Neural cell (in vitro differentiated cells): ENCODE measurements around the gene GTF2H3. TPM values are rescaled to one million over a fixed set of nuclear protein-coding genes. Genes with fewer than 3 reads are reported as not detected.

Experiments used
- H2AFZ ChIP-seq: fragments of 200-600, 300-800 bp; sonication (generic), shearing (Covaris generic); 2 replicates; pipeline ENCODE4 v1.6.0; 2014; ENCODE audit warnings: low read depth, mild to moderate bottlenecking, antibody characterized with exemption, low read length, moderate library complexity
- H3F3A ChIP-seq: fragments of 200-600 bp; shearing (Covaris generic); 2 replicates; pipeline ENCODE4 v1.6.1; 2016; ENCODE audit warnings: mild to moderate bottlenecking, moderate library complexity, mixed read lengths, antibody characterized with exemption, low read length; ENCODE audit not compliant: insufficient read depth, poor library complexity, severe bottlenecking
- H3K27ac ChIP-seq: fragments of 200-600, 300-800 bp; sonication (generic), shearing (Covaris generic); 2 replicates; pipeline ENCODE4 v1.5.1; 2014; ENCODE audit warnings: mild to moderate bottlenecking, low read length, moderate library complexity
- H3K27me3 ChIP-seq: fragments of 300-800, 200-600 bp; sonication (generic), shearing (Covaris generic); 2 replicates; pipeline ENCODE4 v1.6.0; 2014; ENCODE audit warnings: mild to moderate bottlenecking, low read depth, low read length, moderate library complexity; ENCODE audit not compliant: insufficient read depth
- H3K36me3 ChIP-seq: fragments of 300-800, 200-600 bp; sonication (generic), shearing (Covaris generic); 2 replicates; pipeline ENCODE4 v1.5.1; 2014; ENCODE audit warnings: mild to moderate bottlenecking, antibody characterized with exemption, low read length, moderate library complexity; ENCODE audit not compliant: insufficient read depth
- H3K4me2 ChIP-seq: fragments of 300-800, 200-600 bp; sonication (generic), shearing (Covaris generic); 2 replicates; pipeline ENCODE4 v1.6.0; 2014; ENCODE audit warnings: mild to moderate bottlenecking, low read length
- H3K4me3 ChIP-seq: fragments of 300-800, 200-600 bp; sonication (generic), shearing (Covaris generic); 2 replicates; pipeline ENCODE4 v1.5.1; 2014; ENCODE audit warnings: mild to moderate bottlenecking, low read length, moderate library complexity
- H3K79me2 ChIP-seq: fragments of 200-600 bp; shearing (Covaris generic); replicated peaks from 2 replicates; pipeline ENCODE4 v1.6.0; 2014; ENCODE audit warnings: mild to moderate bottlenecking, low read length, moderate library complexity; ENCODE audit not compliant: insufficient read depth
- H3K9ac ChIP-seq: fragments of 300-800, 200-600 bp; sonication (generic), shearing (Covaris generic); 2 replicates; pipeline ENCODE4 v1.6.1; 2016; ENCODE audit warnings: mild to moderate bottlenecking, low read length, mixed read lengths
- H3K9me2 ChIP-seq: fragments of 200-600 bp; shearing (Covaris generic); 2 replicates; pipeline ENCODE4 v1.6.1; 2016; ENCODE audit warnings: mild to moderate bottlenecking, low read length, mixed read lengths; ENCODE audit not compliant: insufficient read depth
- H3K9me3 ChIP-seq: fragments of 200-600, 300-800 bp; sonication (generic), shearing (Covaris generic); 2 replicates; pipeline ENCODE4 v1.6.1; 2016; ENCODE audit warnings: mild to moderate bottlenecking, mixed run types, low read length, moderate library complexity, mixed read lengths
- H4K20me1 ChIP-seq: fragments of 200-600 bp; shearing (Covaris generic); 2 replicates; pipeline ENCODE4 v1.6.1; 2016; ENCODE audit warnings: mild to moderate bottlenecking, mixed run types; ENCODE audit not compliant: insufficient read depth
- EP300 ChIP-seq: fragments of 450-650 bp; conservative IDR thresholded peaks from 2 replicates; pipeline ENCODE4 v1.6.1; 2014; ENCODE audit warnings: antibody characterized with exemption, mild to moderate bottlenecking, moderate library complexity; ENCODE audit not compliant: poor library complexity, severe bottlenecking
- EZH2 ChIP-seq: fragments of 200-600, 300-800 bp; shearing (Covaris generic), sonication (generic); IDR thresholded peaks from 2 replicates; pipeline ENCODE4 v1.6.1; 2014; ENCODE audit warnings: antibody characterized with exemption, low read length, borderline replicate concordance, mild to moderate bottlenecking; ENCODE audit not compliant: insufficient read depth, poor library complexity, severe bottlenecking
- MXI1 ChIP-seq: fragments of 450-650 bp; conservative IDR thresholded peaks from 2 replicates; pipeline ENCODE4 v1.6.1; 2014; ENCODE audit warnings: antibody characterized with exemption, mild to moderate bottlenecking; ENCODE audit not compliant: poor library complexity, severe bottlenecking
- POLR2AphosphoS5 ChIP-seq: IDR thresholded peaks from 2 replicates; pipeline ENCODE4 v1.6.1; 2012
- RAD21 ChIP-seq: fragments of 450-650 bp; conservative IDR thresholded peaks from 2 replicates; pipeline ENCODE4 v1.6.1; 2014; ENCODE audit warnings: antibody characterized with exemption, mild to moderate bottlenecking, moderate library complexity
- SMC3 ChIP-seq: fragments of 450-650 bp; conservative IDR thresholded peaks from 2 replicates; pipeline ENCODE4 v1.6.1; 2014; ENCODE audit warnings: antibody characterized with exemption, mild to moderate bottlenecking, moderate library complexity; ENCODE audit not compliant: poor library complexity
- TAF1 ChIP-seq: IDR thresholded peaks from 2 replicates; pipeline ENCODE4 v1.6.1; 2012; ENCODE audit warnings: low read depth
- polyA plus RNA-seq: library from polyadenylated mRNA; depleted of rRNA; stranded (reverse); fragments of >200 nt; gene quantifications from 2 replicates; pipeline ENCODE4 v1.2.3, GENCODE V29; 2014
- TF ChIP-seq, protein P1 (sequence below): fragments of 450-650 bp; IDR thresholded peaks from 2 replicates; pipeline ENCODE4 v1.5.1; 2014; ENCODE audit warnings: antibody characterized with exemption, mild to moderate bottlenecking, moderate library complexity; ENCODE audit not compliant: poor library complexity, severe bottlenecking
- TF ChIP-seq, protein P2 (sequence below): IDR thresholded peaks from 2 replicates; pipeline ENCODE4 v1.6.1; 2012; ENCODE audit warnings: borderline replicate concordance

Gene GTF2H3
- polyA plus RNA-seq, 1 donor from 2014 or later = 47.8 TPM

- no peaks in the 10 kb centered on the region for H3K9me2 ChIP-seq
- no peaks in the 10 kb centered on the region for H3K36me3 ChIP-seq
- no peak overlapping the region for H3K27ac ChIP-seq
- H3K27me3 ChIP-seq = no peaks in the 10 kb centered on the region
- H3K9me3 ChIP-seq = no peaks in the 10 kb centered on the region
- no peak overlapping the region for H2AFZ ChIP-seq
- H3K4me3 ChIP-seq = no peak overlapping the region
- no peak for TF ChIP-seq SMC3
- TF ChIP-seq MXI1 = no peak
- no peak for TF ChIP-seq EP300
- H4K20me1 ChIP-seq = no peaks in the 10 kb centered on the region
- no peak overlapping the region for H3K4me2 ChIP-seq
- no peaks in the 10 kb centered on the region for H3F3A ChIP-seq
- no peak overlapping the region for H3K9ac ChIP-seq
- peaks cover 26% of the 10 kb centered on the region for H3K79me2 ChIP-seq
Measured at GRCh38 chr12:123599310-123599709, 34.3 kb upstream of the GTF2H3 start.

- Histone ChIP-seq H3K27ac (no peak overlapping the region), H3K27me3 (no peaks in the 10 kb centered on the region), H3F3A (no peaks in the 10 kb centered on the region), H3K9me2 (no peaks in the 10 kb centered on the region), H3K9ac (no peak overlapping the region), H3K79me2 (peaks cover 30% of the 10 kb centered on the region), H3K4me3 (no peak overlapping the region), H3K4me2 (no peak overlapping the region), H3K36me3 (no peaks in the 10 kb centered on the region), H3K9me3 (no peaks in the 10 kb centered on the region), H4K20me1 (no peaks in the 10 kb centered on the region), H2AFZ (no peak overlapping the region)
- no peak for TF ChIP-seq EZH2
- TF ChIP-seq POLR2AphosphoS5 = no peak
- TF ChIP-seq, protein P1, sequence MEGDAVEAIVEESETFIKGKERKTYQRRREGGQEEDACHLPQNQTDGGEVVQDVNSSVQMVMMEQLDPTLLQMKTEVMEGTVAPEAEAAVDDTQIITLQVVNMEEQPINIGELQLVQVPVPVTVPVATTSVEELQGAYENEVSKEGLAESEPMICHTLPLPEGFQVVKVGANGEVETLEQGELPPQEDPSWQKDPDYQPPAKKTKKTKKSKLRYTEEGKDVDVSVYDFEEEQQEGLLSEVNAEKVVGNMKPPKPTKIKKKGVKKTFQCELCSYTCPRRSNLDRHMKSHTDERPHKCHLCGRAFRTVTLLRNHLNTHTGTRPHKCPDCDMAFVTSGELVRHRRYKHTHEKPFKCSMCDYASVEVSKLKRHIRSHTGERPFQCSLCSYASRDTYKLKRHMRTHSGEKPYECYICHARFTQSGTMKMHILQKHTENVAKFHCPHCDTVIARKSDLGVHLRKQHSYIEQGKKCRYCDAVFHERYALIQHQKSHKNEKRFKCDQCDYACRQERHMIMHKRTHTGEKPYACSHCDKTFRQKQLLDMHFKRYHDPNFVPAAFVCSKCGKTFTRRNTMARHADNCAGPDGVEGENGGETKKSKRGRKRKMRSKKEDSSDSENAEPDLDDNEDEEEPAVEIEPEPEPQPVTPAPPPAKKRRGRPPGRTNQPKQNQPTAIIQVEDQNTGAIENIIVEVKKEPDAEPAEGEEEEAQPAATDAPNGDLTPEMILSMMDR = no peak
- TF ChIP-seq RAD21 = no peak
- TF ChIP-seq TAF1 = no peak
- no peak for TF ChIP-seq MXI1
- TF ChIP-seq, protein P2, sequence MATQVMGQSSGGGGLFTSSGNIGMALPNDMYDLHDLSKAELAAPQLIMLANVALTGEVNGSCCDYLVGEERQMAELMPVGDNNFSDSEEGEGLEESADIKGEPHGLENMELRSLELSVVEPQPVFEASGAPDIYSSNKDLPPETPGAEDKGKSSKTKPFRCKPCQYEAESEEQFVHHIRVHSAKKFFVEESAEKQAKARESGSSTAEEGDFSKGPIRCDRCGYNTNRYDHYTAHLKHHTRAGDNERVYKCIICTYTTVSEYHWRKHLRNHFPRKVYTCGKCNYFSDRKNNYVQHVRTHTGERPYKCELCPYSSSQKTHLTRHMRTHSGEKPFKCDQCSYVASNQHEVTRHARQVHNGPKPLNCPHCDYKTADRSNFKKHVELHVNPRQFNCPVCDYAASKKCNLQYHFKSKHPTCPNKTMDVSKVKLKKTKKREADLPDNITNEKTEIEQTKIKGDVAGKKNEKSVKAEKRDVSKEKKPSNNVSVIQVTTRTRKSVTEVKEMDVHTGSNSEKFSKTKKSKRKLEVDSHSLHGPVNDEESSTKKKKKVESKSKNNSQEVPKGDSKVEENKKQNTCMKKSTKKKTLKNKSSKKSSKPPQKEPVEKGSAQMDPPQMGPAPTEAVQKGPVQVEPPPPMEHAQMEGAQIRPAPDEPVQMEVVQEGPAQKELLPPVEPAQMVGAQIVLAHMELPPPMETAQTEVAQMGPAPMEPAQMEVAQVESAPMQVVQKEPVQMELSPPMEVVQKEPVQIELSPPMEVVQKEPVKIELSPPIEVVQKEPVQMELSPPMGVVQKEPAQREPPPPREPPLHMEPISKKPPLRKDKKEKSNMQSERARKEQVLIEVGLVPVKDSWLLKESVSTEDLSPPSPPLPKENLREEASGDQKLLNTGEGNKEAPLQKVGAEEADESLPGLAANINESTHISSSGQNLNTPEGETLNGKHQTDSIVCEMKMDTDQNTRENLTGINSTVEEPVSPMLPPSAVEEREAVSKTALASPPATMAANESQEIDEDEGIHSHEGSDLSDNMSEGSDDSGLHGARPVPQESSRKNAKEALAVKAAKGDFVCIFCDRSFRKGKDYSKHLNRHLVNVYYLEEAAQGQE = no peak
- no peak for TF ChIP-seq EP300
- no peak for TF ChIP-seq SMC3
Measured at GRCh38 chr12:123599721-123600120, 33.9 kb upstream of the GTF2H3 start.
